Measurements from ENCODE around the gene TTC7B.

DNA sequence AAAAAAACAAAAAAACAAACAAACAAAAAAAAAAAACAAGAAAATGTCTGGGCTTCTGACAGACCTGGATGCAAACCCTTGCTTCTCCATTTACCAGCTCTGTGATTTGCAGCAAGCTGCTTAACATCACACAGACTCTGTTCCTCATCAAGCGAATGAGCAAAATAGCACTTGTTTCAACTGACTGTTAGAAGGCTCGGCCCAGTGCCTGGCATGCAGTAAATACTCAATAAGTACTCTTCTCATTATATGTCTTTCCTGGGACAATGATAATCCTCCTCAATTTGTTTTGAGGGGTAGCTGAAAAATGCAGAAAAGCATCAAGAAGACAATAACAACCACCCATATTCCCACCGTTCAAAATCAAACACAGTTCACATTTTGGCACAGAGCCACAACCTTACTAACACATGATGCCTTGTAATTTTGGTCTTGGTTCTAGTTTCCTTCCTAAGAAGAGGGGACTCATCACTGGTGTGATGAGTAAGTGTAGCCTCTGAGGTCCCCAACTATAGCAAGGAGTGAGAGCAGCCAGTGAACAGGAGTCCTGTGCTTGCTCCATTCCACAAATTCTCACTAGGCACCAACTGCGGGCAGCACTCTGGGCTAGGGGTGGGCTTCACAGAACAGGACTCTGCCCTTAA, 60.4 kb downstream of the TTC7B start:
- no peak for TF ChIP-seq CTCF (IDR thresholded peaks at IDR 0.05)
- peak in 2 of 4 donors; percentile 51 to 58 for TF ChIP-seq EP300 (IDR thresholded peaks at IDR 0.05)
